ENCODE results near the gene ASCC1.

ASCC1 gene

DNA sequence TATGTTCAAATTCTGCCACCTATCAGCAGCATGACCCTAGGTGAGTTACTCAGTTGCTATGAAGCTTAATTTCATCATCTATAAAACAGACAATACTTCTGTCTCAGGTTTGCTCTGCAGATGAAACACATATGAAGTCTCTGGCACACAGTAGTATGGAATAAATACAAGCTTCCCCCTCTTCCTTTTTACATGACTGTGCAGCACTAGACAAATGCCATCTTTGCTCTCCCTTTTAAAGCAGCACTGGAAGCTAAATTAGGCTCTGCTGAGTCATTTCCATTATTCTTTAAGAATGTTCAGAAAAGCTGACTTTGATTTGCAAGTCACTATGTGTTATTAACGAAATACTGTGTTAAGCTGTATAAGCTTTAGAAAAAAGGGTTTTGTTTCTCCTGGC is 40.9 kb downstream of the ASCC1 start:
- Histone ChIP-seq H3K9ac (ENCODE audit: low read length) (no peak overlapping the region), H3K36me3 (replicated peaks; ENCODE audit: insufficient read depth, low read length) (no peaks in the 10 kb centered on the region), H3K9me3 (replicated peaks; ENCODE audit: insufficient read depth, low read length) (no peaks in the 10 kb centered on the region), H3K79me2 (ENCODE audit: low read length) (no peaks in the 10 kb centered on the region), H4K20me1 (ENCODE audit: insufficient read depth, low read length) (no peaks in the 10 kb centered on the region), H3K9me2 (replicated peaks; ENCODE audit: insufficient read depth, low read length) (no peaks in the 10 kb centered on the region), H3K27ac (ENCODE audit: low read length) (peak overlapping the region; percentile 14; the same call in 1 of the 2 replicates), H3K4me1 (ENCODE audit: low read length) (peaks cover 18% of the 10 kb centered on the region), H3K27me3 (replicated peaks; ENCODE audit: insufficient read depth, low read length) (no peaks in the 10 kb centered on the region), H3F3A (ENCODE audit: insufficient read depth, low read length) (no peaks in the 10 kb centered on the region), H3K4me3 (ENCODE audit: low read length) (no peak overlapping the region), H3K4me2 (ENCODE audit: low read depth, low read length) (peak overlapping the region; percentile 22), H2AFZ (ENCODE audit: low read length) (peak overlapping the region; percentile 14; the same call in 1 of the 2 replicates)
- TF ChIP-seq, protein P1, sequence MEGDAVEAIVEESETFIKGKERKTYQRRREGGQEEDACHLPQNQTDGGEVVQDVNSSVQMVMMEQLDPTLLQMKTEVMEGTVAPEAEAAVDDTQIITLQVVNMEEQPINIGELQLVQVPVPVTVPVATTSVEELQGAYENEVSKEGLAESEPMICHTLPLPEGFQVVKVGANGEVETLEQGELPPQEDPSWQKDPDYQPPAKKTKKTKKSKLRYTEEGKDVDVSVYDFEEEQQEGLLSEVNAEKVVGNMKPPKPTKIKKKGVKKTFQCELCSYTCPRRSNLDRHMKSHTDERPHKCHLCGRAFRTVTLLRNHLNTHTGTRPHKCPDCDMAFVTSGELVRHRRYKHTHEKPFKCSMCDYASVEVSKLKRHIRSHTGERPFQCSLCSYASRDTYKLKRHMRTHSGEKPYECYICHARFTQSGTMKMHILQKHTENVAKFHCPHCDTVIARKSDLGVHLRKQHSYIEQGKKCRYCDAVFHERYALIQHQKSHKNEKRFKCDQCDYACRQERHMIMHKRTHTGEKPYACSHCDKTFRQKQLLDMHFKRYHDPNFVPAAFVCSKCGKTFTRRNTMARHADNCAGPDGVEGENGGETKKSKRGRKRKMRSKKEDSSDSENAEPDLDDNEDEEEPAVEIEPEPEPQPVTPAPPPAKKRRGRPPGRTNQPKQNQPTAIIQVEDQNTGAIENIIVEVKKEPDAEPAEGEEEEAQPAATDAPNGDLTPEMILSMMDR (IDR thresholded peaks at IDR 0.05; ENCODE audit: low read length): no peak
- TF ChIP-seq EZH2phosphoT487 (IDR thresholded peaks at IDR 0.05; ENCODE audit: low read length): no peak
- TF ChIP-seq EZH2 (optimal IDR thresholded peaks at IDR 0.05; ENCODE audit: low read depth, low read length): no peak
- DNase-seq: peak; percentile 47

DNA sequence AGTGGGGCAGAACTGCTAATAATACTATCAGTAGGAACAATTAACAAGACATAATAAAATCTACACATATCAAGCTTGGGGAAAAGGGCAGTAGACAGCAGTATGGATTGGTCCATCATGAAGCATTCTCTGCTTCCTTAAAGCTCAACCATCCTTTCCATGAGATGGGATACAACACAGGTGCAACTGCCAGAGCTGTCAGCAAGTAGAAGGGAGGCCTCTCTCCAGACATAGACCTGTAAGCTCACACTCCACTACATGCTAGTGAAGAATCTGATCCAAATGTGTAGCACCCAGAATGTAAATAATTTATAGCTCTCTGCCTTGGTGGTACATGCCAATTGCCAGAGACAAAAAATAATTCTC is 41.8 kb downstream of the ASCC1 start:
- H3K79me2 ChIP-seq (ENCODE audit: low read length): no peaks in the 10 kb centered on the region
- H3K9me2 ChIP-seq (replicated peaks; ENCODE audit: insufficient read depth, low read length): no peaks in the 10 kb centered on the region
- peaks cover 18% of the 10 kb centered on the region for H3K4me1 ChIP-seq (ENCODE audit: low read length)
- H3K9me3 ChIP-seq (replicated peaks; ENCODE audit: insufficient read depth, low read length): no peaks in the 10 kb centered on the region
- no peaks in the 10 kb centered on the region for H3K27me3 ChIP-seq (replicated peaks; ENCODE audit: insufficient read depth, low read length)
- no peak for DNase-seq
- H3K4me3 ChIP-seq (ENCODE audit: low read length): no peak overlapping the region
- no peaks in the 10 kb centered on the region for H4K20me1 ChIP-seq (ENCODE audit: insufficient read depth, low read length)
- H3K9ac ChIP-seq (ENCODE audit: low read length): no peak overlapping the region
- no peak for TF ChIP-seq EZH2 (optimal IDR thresholded peaks at IDR 0.05; ENCODE audit: low read depth, low read length)
- no peak for TF ChIP-seq EZH2phosphoT487 (IDR thresholded peaks at IDR 0.05; ENCODE audit: low read length)
- no peaks in the 10 kb centered on the region for H3F3A ChIP-seq (ENCODE audit: insufficient read depth, low read length)
- no peak overlapping the region for H3K27ac ChIP-seq (ENCODE audit: low read length)
- H3K36me3 ChIP-seq (replicated peaks; ENCODE audit: insufficient read depth, low read length): no peaks in the 10 kb centered on the region
- no peak overlapping the region for H3K4me2 ChIP-seq (ENCODE audit: low read depth, low read length)
- H2AFZ ChIP-seq (ENCODE audit: low read length): no peak overlapping the region

DNA sequence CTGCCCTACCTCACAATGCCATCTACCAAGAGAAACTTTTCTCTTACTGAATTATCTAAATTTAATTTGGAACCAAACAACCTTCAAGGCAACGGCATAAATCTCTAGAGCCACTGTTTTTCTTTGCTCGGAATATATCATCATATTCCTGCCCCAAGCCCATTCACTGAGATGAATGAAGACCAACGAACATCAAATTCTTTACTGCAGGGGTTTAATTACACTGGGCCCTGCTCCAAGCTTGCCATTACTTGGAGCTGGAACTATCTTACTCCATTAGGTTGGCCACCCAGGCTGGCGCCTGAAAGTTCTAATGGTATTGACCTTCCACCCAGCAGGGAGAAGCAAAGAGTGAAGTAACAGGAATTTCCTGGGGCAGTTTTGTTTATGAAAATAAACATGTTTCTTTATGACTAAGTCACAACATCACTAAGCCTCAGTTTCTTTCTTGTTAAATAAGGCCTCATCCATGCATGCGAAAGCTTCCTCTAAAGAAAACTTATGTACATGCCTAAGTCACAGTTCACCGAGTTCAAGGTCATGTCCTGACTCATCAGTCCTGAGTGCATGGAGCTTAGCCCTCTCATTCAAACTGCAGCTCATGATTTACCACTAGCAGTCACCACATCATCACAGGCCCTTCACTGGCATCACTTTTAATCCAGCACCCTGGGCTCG is 42.3 kb downstream of the ASCC1 start:
- Histone ChIP-seq H3K4me2 (ENCODE audit: low read depth, low read length) (no peak overlapping the region), H3K9me2 (replicated peaks; ENCODE audit: insufficient read depth, low read length) (no peaks in the 10 kb centered on the region), H3K36me3 (replicated peaks; ENCODE audit: insufficient read depth, low read length) (no peaks in the 10 kb centered on the region), H3K79me2 (ENCODE audit: low read length) (no peaks in the 10 kb centered on the region), H3K9me3 (replicated peaks; ENCODE audit: insufficient read depth, low read length) (no peaks in the 10 kb centered on the region), H3K4me1 (ENCODE audit: low read length) (peaks cover 18% of the 10 kb centered on the region), H4K20me1 (ENCODE audit: insufficient read depth, low read length) (no peaks in the 10 kb centered on the region), H2AFZ (ENCODE audit: low read length) (no peak overlapping the region), H3K27me3 (replicated peaks; ENCODE audit: insufficient read depth, low read length) (no peaks in the 10 kb centered on the region), H3F3A (ENCODE audit: insufficient read depth, low read length) (no peaks in the 10 kb centered on the region), H3K9ac (ENCODE audit: low read length) (no peak overlapping the region), H3K4me3 (ENCODE audit: low read length) (no peak overlapping the region), H3K27ac (ENCODE audit: low read length) (no peak overlapping the region)
- TF ChIP-seq, protein P1 (IDR thresholded peaks at IDR 0.05; ENCODE audit: low read length): no peak
- DNase-seq: no peak

DNA sequence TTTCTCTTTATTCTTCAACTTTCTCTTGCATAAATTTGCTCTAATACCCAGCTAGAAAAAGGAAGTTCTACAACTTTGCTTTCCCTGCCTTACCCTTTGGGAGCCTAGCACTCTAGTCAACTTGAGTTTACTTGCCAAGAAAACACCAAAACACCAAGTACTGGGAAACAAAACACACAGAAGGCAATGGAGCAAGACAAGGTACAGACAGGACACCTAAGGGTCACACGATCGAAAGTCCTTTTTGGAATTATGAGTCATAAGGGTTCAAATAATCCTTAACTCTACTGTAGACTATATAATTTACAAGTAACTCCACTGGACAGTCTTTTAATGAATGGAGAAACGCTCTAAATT is 42.8 kb downstream of the ASCC1 start:
- DNase-seq: no peak
- no peaks in the 10 kb centered on the region for H3K27me3 ChIP-seq (replicated peaks; ENCODE audit: insufficient read depth, low read length)
- peaks cover 18% of the 10 kb centered on the region for H3K4me1 ChIP-seq (ENCODE audit: low read length)
- H3K27ac ChIP-seq (ENCODE audit: low read length): no peak overlapping the region
- H2AFZ ChIP-seq (ENCODE audit: low read length): no peak overlapping the region
- no peaks in the 10 kb centered on the region for H3K9me2 ChIP-seq (replicated peaks; ENCODE audit: insufficient read depth, low read length)
- no peaks in the 10 kb centered on the region for H3K36me3 ChIP-seq (replicated peaks; ENCODE audit: insufficient read depth, low read length)
- no peaks in the 10 kb centered on the region for H3K79me2 ChIP-seq (ENCODE audit: low read length)
- TF ChIP-seq, protein P1 (IDR thresholded peaks at IDR 0.05; ENCODE audit: low read length): no peak
- no peak for TF ChIP-seq EZH2 (optimal IDR thresholded peaks at IDR 0.05; ENCODE audit: low read depth, low read length)
- H3K4me2 ChIP-seq (ENCODE audit: low read depth, low read length): no peak overlapping the region
- H3K9me3 ChIP-seq (replicated peaks; ENCODE audit: insufficient read depth, low read length): no peaks in the 10 kb centered on the region
- no peaks in the 10 kb centered on the region for H4K20me1 ChIP-seq (ENCODE audit: insufficient read depth, low read length)
- no peak overlapping the region for H3K9ac ChIP-seq (ENCODE audit: low read length)
- H3K4me3 ChIP-seq (ENCODE audit: low read length): no peak overlapping the region
- H3F3A ChIP-seq (ENCODE audit: insufficient read depth, low read length): no peaks in the 10 kb centered on the region
